Activated naive CD4-positive, alpha-beta T cell treated with anti-CD3 and anti-CD28 coated beads for 36 hours (primary cell): ENCODE data around the gene NPTN. TPM values are rescaled to one million over a fixed set of nuclear protein-coding genes. Genes with fewer than 3 reads are reported as not detected.

Experiments
- CTCF ChIA-PET: fragments of 350-600 bp; sonication (Branson Sonifier 250); formaldehyde crosslinking; loops from one replicate; lab custom pipeline; 2021; ENCODE audit warnings: antibody characterized with exemption; lab: Charles Lee
- DNase-seq: peaks from one replicate; pipeline ENCODE4 v3.0.0-alpha.2; 2020
- H3K27ac Mint-ChIP-seq: one replicate; pipeline ENCODE4 v1.8.0; 2021; ENCODE audit warnings: mild to moderate bottlenecking, mixed read lengths
- H3K27me3 Mint-ChIP-seq: one replicate; pipeline ENCODE4 v1.8.0; 2021; ENCODE audit warnings: low read depth, mixed read lengths
- H3K36me3 Mint-ChIP-seq: one replicate; pipeline ENCODE4 v1.8.0; 2021; ENCODE audit warnings: low read depth, mixed read lengths
- H3K4me1 Mint-ChIP-seq: one replicate; pipeline ENCODE4 v1.8.0; 2021; ENCODE audit warnings: low read depth, mixed read lengths
- H3K4me3 Mint-ChIP-seq: one replicate; pipeline ENCODE4 v1.8.0; 2021; ENCODE audit warnings: mild to moderate bottlenecking, moderate library complexity, mixed read lengths
- H3K9me3 Mint-ChIP-seq: one replicate; pipeline ENCODE4 v1.8.0; 2021; ENCODE audit warnings: mixed read lengths
- intact Hi-C: fragments of 100-400 bp; cut with micrococcal nuclease; formaldehyde crosslinking; loops from one replicate; pipeline ENCODE4 v1.15.1; 2023
- total RNA-seq, 2 experiments: library from RNA; stranded (reverse); gene quantifications; one replicate each; pipeline ENCODE4 v1.2.3, GENCODE V29; 2021

NPTN gene
- total RNA-seq, 2 experiments from 2014 or later = 20.8 to 22.8 TPM

DNA sequence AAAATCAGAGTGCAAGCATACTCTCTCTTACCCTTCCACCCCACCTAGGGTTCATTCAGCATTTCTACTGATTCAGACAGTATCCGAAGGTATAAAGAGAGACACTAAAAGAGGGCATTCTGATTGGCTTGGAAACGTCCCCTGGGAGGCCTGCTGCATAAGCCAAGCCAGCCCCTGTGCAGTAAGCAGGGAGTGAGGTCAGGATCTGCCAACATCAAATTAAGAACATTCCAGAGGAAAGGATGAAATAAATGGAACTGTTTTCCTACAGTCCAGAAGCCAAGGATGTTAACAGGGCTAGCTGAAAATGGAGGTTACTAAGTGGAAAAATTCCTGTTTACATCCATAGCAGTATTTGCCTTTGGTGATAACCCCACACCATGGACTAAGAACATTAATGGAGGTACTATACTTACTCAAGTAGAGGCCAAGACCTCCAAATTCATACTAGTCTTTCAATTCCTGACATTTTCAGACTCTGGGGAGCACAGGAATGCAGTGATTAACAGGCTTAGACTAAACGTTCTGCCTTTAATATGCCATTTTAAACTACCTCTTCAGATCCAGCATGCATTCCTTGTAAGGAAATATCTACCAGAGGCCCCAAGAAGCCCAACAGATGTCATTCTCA, 34.5 kb downstream of the NPTN start:
- intact Hi-C loops = no loop called here
- Mint-ChIP-seq H3K36me3 (peaks cover 2% of the 10 kb centered on the region), H3K4me3 (no peak overlapping the region), H3K27me3 (no peaks in the 10 kb centered on the region), H3K27ac (no peak overlapping the region), H3K9me3 (no peaks in the 10 kb centered on the region), H3K4me1 (peaks cover 16% of the 10 kb centered on the region)
- CTCF ChIA-PET = interaction anchor here (0.9 to 1.1 kb wide), 2 partner anchors 8 to 37 kb away, joined by 3 read pairs; no protein-coding TSS in a partner anchor
- DNase-seq = no peak

- Mint-ChIP-seq H3K27ac (no peak overlapping the region), H3K36me3 (peaks cover 2% of the 10 kb centered on the region), H3K9me3 (no peaks in the 10 kb centered on the region), H3K27me3 (no peaks in the 10 kb centered on the region), H3K4me1 (peaks cover 14% of the 10 kb centered on the region), H3K4me3 (no peak overlapping the region)
- intact Hi-C loops = no loop called here
- CTCF ChIA-PET = interaction anchor here (0.6 to 1.0 kb wide), 4 partner anchors 11 to 39 kb away, joined by 3 read pairs; no protein-coding TSS in a partner anchor
- DNase-seq = no peak
Measured at GRCh38 chr15:73597036-73597638, 36.1 kb downstream of the NPTN start.

DNA sequence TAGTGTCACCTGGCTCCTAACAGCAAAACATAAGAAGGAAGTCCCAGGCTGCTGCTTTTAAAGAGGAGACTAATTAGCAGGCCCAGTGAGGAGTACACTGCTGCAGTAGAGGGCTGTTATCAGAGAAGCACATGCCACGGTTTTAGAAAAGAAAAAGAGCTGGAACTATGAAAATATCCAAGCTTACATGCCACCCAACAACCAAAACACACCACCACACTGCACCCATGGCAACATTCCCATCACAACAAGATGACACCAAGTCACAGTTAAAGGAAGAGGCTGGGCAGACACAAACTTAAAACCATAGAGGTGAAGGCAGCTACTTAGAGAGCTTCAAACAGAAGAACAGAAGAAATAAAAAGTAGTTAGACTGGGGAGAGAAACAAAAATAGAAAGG, 37.0 kb downstream of the NPTN start:
- peaks cover 2% of the 10 kb centered on the region for H3K36me3 Mint-ChIP-seq
- no peak overlapping the region for H3K4me3 Mint-ChIP-seq
- no peaks in the 10 kb centered on the region for H3K9me3 Mint-ChIP-seq
- CTCF ChIA-PET = interaction anchor here (1.0 to 1.4 kb wide), 2 partner anchors 20 to 109 kb away, joined by 3 read pairs; no protein-coding TSS in a partner anchor
- H3K27ac Mint-ChIP-seq = no peak overlapping the region
- peaks cover 14% of the 10 kb centered on the region for H3K4me1 Mint-ChIP-seq
- intact Hi-C loops = no loop called here
- DNase-seq = no peak
- no peaks in the 10 kb centered on the region for H3K27me3 Mint-ChIP-seq

GRCh38 chr15:73594109-73594508, 39.1 kb downstream of the NPTN start:
- Mint-ChIP-seq H3K36me3 (peaks cover 3% of the 10 kb centered on the region), H3K4me1 (peaks cover 10% of the 10 kb centered on the region), H3K4me3 (no peak overlapping the region), H3K9me3 (no peaks in the 10 kb centered on the region), H3K27me3 (no peaks in the 10 kb centered on the region), H3K27ac (no peak overlapping the region)
- no peak for DNase-seq
- CTCF ChIA-PET = interaction anchor here (1.0 kb wide), 1 partner anchor 42 kb away, joined by 3 read pairs; no protein-coding TSS in a partner anchor
- intact Hi-C loops = no loop called here

DNA sequence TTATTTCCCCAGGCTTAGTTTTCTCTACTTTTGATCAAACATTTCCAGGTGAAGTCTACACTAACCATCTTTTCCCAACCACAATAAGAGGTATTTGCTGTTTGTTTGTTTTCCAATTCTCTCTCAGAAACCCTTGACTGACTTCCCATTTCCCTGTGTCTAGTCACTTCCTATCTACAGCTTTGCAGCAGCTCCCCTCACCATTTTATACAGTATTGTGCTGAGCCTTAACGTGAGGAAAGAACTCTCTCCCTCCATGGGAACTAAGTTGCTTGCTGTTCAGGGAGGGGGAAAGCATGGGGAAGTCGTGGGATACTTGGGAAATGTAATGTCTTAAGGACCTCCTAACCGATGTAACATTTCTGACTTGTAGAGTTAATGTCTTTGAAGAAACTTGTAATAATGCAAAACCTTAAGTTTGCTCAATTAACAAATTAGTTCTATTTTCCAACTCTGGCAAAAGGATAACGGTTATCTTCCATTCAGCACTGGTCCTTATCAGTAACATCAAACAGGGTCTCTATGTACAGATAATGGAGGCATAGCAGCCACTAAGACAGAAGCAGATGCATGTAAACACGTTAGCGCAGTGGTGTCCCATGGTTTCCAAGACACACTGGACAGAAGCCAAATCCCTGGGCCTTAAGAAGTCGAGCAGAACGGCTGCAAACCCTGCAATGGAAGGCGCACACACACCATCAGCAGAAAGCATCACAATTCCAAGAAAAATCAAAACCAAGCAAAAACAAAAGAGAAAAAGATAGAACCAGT, 39.7 kb downstream of the NPTN start:
- H3K4me1 Mint-ChIP-seq = peaks cover 10% of the 10 kb centered on the region
- CTCF ChIA-PET = interaction anchor here (1.1 kb wide), 1 partner anchor 89 kb away, joined by 3 read pairs; no protein-coding TSS in a partner anchor
- DNase-seq = no peak
- intact Hi-C loops = no loop called here
- peaks cover 7% of the 10 kb centered on the region for H3K36me3 Mint-ChIP-seq
- H3K27ac Mint-ChIP-seq = no peak overlapping the region
- H3K9me3 Mint-ChIP-seq = no peaks in the 10 kb centered on the region
- no peak overlapping the region for H3K4me3 Mint-ChIP-seq
- H3K27me3 Mint-ChIP-seq = no peaks in the 10 kb centered on the region

- Mint-ChIP-seq H3K36me3 (peaks cover 13% of the 10 kb centered on the region), H3K4me1 (peaks cover under 1% of the 10 kb centered on the region), H3K9me3 (no peaks in the 10 kb centered on the region), H3K27ac (no peak overlapping the region), H3K27me3 (no peaks in the 10 kb centered on the region), H3K4me3 (no peak overlapping the region)
- CTCF ChIA-PET = interaction anchor here (1.0 kb wide), 1 partner anchor 13 kb away, joined by 3 read pairs; no protein-coding TSS in a partner anchor
- intact Hi-C loops = no loop called here
- no peak for DNase-seq
Measured at GRCh38 chr15:73590263-73590662, 42.9 kb downstream of the NPTN start.

GRCh38 chr15:73589766-73590165, 43.4 kb downstream of the NPTN start:
- H3K27me3 Mint-ChIP-seq = no peaks in the 10 kb centered on the region
- DNase-seq = no peak
- H3K36me3 Mint-ChIP-seq = peaks cover 13% of the 10 kb centered on the region
- no peak overlapping the region for H3K27ac Mint-ChIP-seq
- CTCF ChIA-PET = interaction anchor here (1.0 to 1.1 kb wide), 2 partner anchors 13 to 115 kb away, joined by 3 to 5 read pairs; no protein-coding TSS in a partner anchor
- no peaks in the 10 kb centered on the region for H3K4me1 Mint-ChIP-seq
- intact Hi-C loops = no loop called here
- H3K9me3 Mint-ChIP-seq = no peaks in the 10 kb centered on the region
- no peak overlapping the region for H3K4me3 Mint-ChIP-seq

DNA sequence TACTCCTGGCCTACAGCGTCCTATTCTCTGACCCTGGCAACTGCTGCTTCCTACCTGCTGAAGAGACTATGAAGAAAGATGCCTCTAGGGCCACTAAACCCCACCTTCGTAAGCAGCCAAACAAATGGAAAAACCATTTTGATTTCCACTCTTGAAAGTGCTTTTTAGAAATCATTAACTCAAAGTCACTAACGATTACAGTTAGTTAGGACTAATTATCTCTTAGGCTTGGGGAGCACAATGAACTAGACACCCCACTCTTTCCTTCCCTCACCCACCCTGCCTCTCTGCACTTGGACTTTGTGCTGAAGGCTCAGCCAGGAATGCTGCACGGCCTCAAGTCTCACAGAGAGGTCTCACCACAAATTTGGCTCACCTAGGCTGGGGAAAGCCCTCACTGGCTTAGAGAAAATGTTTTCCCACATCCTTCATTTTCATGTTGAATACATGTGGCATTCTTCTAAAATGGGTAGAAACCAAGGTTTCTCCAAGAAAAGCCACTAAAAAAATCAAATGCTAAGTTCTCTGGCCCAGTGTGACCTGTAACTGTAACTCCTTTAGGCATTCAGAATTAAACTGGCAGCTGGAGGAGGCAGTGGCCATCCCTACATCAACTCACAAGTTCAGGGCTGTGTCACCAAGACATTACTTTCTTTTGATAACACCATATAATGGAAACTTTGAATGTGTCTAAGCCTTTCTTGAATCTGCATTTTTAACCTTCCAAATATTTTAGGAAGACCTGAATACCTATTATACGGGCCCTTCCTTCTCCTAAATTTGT, 47.1 kb downstream of the NPTN start:
- H3K36me3 Mint-ChIP-seq = peaks cover 27% of the 10 kb centered on the region
- no peak for DNase-seq
- intact Hi-C loops = no loop called here
- H3K27ac Mint-ChIP-seq = no peak overlapping the region
- H3K27me3 Mint-ChIP-seq = no peaks in the 10 kb centered on the region
- H3K4me3 Mint-ChIP-seq = no peak overlapping the region
- no peaks in the 10 kb centered on the region for H3K4me1 Mint-ChIP-seq
- CTCF ChIA-PET = interaction anchor here (1.0 to 1.3 kb wide), 2 partner anchors 20 to 91 kb away, joined by 3 to 4 read pairs; no protein-coding TSS in a partner anchor
- H3K9me3 Mint-ChIP-seq = no peaks in the 10 kb centered on the region

DNA sequence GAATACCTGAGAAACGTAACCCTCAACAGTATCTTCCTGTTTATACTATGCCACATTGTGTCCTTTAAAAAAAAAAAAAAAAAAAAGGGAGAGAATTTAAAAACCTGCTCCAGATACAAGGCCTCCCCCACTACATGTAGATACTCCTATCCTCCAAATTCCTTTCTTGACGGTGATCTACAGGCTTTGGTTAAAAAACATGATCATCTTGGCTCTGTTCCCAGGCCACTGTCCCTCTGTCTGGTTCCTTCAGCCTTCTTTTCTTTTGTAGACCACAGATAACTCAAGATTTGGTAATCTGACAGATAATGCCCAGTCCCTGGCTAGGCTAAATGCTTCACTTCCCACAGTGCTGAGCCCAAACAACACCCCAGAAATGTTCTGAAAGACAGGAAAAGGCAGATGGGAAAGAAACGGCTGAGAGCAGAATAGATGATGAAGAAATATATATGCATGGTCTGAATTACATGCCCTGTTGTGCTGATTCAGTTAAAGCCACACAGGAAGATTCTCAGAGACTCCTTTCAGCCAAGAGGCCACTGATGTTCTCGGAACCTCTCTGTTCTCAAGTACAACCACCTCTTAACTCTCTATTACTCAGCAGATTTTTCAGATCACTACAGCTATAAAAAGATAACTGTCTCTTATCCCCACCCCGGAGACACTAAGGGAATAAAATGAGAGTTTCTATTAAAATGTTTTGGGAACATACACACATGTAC, 48.3 kb downstream of the NPTN start:
- Mint-ChIP-seq H3K27me3 (no peaks in the 10 kb centered on the region), H3K36me3 (peaks cover 27% of the 10 kb centered on the region), H3K27ac (no peak overlapping the region), H3K4me1 (no peaks in the 10 kb centered on the region), H3K9me3 (no peaks in the 10 kb centered on the region), H3K4me3 (no peak overlapping the region)
- CTCF ChIA-PET = no interaction called here
- intact Hi-C loops = no loop called here
- no peak for DNase-seq

DNA sequence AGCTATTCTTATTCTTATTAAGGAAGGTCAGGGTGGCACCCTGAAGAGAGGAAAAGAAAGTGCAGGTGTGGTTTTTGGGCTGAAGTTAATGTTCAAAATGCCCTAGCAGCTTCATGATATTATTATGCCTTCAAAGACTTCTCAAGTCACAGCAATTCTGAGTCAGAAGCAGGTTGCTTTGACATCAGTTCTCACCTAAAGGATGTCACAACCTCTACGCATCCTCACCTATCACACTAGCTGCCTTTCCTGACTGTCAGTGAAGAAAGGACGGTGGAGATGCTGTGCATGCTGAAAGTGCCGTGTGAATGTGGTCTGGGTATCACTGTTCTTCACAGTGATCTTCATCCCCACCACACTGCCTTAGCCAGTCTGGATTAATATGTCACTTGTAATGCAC, 49.6 kb downstream of the NPTN start:
- Mint-ChIP-seq H3K9me3 (no peaks in the 10 kb centered on the region), H3K36me3 (peaks cover 25% of the 10 kb centered on the region), H3K27me3 (no peaks in the 10 kb centered on the region), H3K4me1 (no peaks in the 10 kb centered on the region), H3K4me3 (no peak overlapping the region), H3K27ac (no peak overlapping the region)
- CTCF ChIA-PET = interaction anchor here (1.4 kb wide), 1 partner anchor 53 kb away, joined by 5 read pairs; no protein-coding TSS in a partner anchor
- intact Hi-C loops = no loop called here
- DNase-seq = no peak

GRCh38 chr15:73582851-73583379, 50.3 kb downstream of the NPTN start:
- intact Hi-C loops = no loop called here
- Mint-ChIP-seq H3K4me3 (no peak overlapping the region), H3K27me3 (no peaks in the 10 kb centered on the region), H3K27ac (no peak overlapping the region), H3K4me1 (no peaks in the 10 kb centered on the region), H3K9me3 (no peaks in the 10 kb centered on the region), H3K36me3 (peaks cover 26% of the 10 kb centered on the region)
- DNase-seq = no peak
- CTCF ChIA-PET = interaction anchor here (1.4 kb wide), 1 partner anchor 53 kb away, joined by 5 read pairs; no protein-coding TSS in a partner anchor
